Measurements from ENCODE around the gene ATG9B.

Gene ATG9B

GRCh38 chr7:150977382-150978125, 46.7 kb downstream of the ATG9B start:
- DNase-seq = no peak

GRCh38 chr7:150976529-150977381, 47.5 kb downstream of the ATG9B start:
- no peak for DNase-seq

GRCh38 chr7:150975536-150976319, 48.6 kb downstream of the ATG9B start:
- no peak for DNase-seq

- DNase-seq = peak; percentile 81
Measured at GRCh38 chr7:150974468-150975391, 49.6 kb downstream of the ATG9B start.

GRCh38 chr7:150973571-150974451, 50.5 kb downstream of the ATG9B start:
- DNase-seq = no peak

- no peak for DNase-seq
Measured at GRCh38 chr7:150972741-150973140, 51.6 kb downstream of the ATG9B start.

GRCh38 chr7:150972023-150972468, 52.2 kb downstream of the ATG9B start:
- DNase-seq = no peak

GRCh38 chr7:150971242-150972022, 52.9 kb downstream of the ATG9B start:
- DNase-seq = peak; percentile 87

- no peak for DNase-seq
Measured at GRCh38 chr7:150970424-150970823, 53.9 kb downstream of the ATG9B start.

- no peak for DNase-seq
Measured at GRCh38 chr7:150969475-150969874, 54.8 kb downstream of the ATG9B start.

GRCh38 chr7:150968734-150969372, 55.4 kb downstream of the ATG9B start:
- DNase-seq = no peak

- DNase-seq = no peak
Measured at GRCh38 chr7:150968056-150968733, 56.1 kb downstream of the ATG9B start.

GRCh38 chr7:150967349-150967748, 56.9 kb downstream of the ATG9B start:
- no peak for DNase-seq

- DNase-seq = no peak
Measured at GRCh38 chr7:150966002-150966401, 58.3 kb downstream of the ATG9B start.

GRCh38 chr7:150965273-150965830, 58.9 kb downstream of the ATG9B start:
- DNase-seq = no peak
